HG03039 (cell line): ENCODE data around the gene FTSJ1.
"Not testable (repeated sequence)": the region's sequence is repeated elsewhere in the genome, so short reads cannot be mapped to it uniquely, and the experiment has no call there.

Experiments used
- ATAC-seq: cut with Tn5 transposase; IDR thresholded peaks from one replicate; pipeline ENCODE4 v1.9.1; 2021; ENCODE audit warnings: mild to moderate bottlenecking, moderate library complexity; ENCODE audit not compliant: unreplicated experiment

FTSJ1 gene

GRCh38 chrX:48520976-48521352, 45.0 kb downstream of the FTSJ1 start:
- ATAC-seq = no peak

GRCh38 chrX:48521353-48522243, 45.6 kb downstream of the FTSJ1 start, which contains the start of gene EBP:
EBP (plus strand) TSS chrX:48521808; CDS start chrX:48523772, 1,964 bp downstream.
- peak; percentile 93 for ATAC-seq

- ATAC-seq = no peak
These were observed 46.3 kb downstream of the FTSJ1 start for GRCh38 chrX:48522291-48522690.

- no peak for ATAC-seq
These were observed 47.7 kb downstream of the FTSJ1 start for GRCh38 chrX:48523682-48524081.

- ATAC-seq = not testable (repeated sequence)
These were observed 49.9 kb downstream of the FTSJ1 start for GRCh38 chrX:48525853-48526252.

- no peak for ATAC-seq
These were observed 54.7 kb downstream of the FTSJ1 start for GRCh38 chrX:48530736-48531135.

GRCh38 chrX:48531358-48531959, 55.5 kb downstream of the FTSJ1 start:
- ATAC-seq = no peak

GRCh38 chrX:48532161-48532560, 56.2 kb downstream of the FTSJ1 start:
- ATAC-seq = no peak

- ATAC-seq = no peak
These were observed 57.2 kb downstream of the FTSJ1 start for GRCh38 chrX:48533165-48533564.
